Glomerular visceral epithelial cell (primary cell): ENCODE results near the gene DDX46.
"Not testable (repeated sequence)": the region's sequence is repeated elsewhere in the genome, so short reads cannot be mapped to it uniquely, and the experiment has no call there.

Source experiments
- DNase-seq: peaks from one replicate; pipeline ENCODE4 v3.0.0-alpha.2; 2016; ENCODE audit errors: extremely low spot score

The DDX46 gene

DNA sequence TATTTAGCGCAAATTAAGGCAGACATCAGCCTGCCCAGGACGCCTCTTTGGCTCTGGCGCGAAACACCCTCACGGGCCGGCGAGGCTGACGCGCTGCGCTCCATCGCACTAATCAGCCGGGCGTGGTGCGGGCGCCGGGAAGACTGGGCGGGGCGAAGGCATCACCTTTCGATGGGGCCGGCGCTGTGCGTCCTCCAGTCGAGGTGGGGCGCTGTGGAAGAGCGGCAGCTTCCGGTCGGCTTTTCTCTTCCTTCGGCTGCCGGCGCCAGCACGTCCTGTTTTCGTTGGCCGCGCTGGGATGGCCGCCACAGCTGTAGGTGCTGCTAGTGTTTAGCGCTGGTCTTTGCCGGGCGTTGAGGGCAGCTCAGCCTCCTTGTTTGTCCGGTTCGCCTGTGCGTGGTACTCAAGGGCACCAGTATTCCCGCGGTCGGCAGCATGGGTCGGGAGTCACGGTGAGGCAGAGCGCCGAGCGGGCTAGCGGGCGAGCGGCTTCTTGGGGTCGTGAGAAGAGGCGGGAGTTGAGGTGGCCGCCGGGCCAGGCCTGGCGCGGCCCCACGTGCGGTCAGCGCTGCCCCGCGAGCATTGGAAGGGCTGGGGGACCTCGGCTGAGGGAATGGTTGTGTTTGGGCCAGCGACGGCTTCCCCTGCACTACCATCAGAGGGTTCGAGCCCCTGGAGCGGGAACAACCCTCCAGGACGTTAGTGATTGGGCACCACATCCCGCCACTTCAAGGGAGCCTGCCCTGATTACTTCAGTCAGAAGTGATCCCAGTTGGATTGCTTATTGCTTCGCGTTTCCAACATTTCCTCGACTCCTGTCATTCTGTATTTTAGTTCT is at the start of gene DDX46:
DDX46 (plus strand) TSS at position 276 of the 838 bp plus-strand sequence; CDS start at position 436, 160 bp downstream.
- peak; percentile 97 for DNase-seq

- no peak for DNase-seq
Observed at GRCh38 chr5:134714120-134714519, 44.5 kb upstream of the DDX46 start.

GRCh38 chr5:134714541-134714940 is 44.0 kb upstream of the DDX46 start:
- no peak for DNase-seq

DNA sequence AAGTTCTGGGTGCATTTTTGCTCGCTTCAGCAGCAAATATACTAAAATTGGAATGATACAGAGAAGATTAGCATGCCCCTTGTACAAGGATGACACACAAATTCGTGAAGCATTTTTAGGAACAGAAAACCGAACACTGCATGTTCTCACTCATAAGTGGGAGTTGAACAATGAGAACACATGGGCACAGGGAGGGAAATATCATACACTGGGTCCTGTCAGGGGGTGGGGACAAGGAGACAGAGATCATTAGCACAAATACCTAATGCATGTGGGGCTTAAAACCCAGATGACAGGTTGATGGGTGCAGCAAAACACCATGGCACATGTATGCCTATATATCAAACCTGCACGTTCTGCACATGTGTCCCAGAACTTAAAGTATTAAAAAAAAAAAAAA is 43.1 kb upstream of the DDX46 start:
- DNase-seq: not testable (repeated sequence)

GRCh38 chr5:134724872-134725271 is 33.7 kb upstream of the DDX46 start:
- DNase-seq: no peak

DNA sequence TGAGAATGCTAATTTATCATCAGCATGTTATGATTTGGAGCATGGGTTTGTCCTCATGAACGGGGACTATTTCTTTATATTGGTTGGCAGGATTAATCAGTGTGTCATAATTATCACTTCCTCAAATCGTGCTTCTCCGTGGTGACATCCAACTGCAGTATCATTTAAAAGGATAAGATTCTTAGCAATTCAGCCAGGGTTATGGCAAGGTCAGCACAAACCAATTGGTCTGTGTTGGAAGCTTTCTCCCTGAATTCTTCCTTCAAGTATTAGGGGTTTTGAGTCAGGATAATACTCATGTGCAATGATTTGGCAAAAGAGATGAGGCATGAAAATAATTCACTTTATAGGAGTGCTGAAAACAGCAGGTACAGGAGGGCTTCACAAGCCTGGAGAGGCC is 25.8 kb upstream of the DDX46 start:
- DNase-seq: no peak

DNA sequence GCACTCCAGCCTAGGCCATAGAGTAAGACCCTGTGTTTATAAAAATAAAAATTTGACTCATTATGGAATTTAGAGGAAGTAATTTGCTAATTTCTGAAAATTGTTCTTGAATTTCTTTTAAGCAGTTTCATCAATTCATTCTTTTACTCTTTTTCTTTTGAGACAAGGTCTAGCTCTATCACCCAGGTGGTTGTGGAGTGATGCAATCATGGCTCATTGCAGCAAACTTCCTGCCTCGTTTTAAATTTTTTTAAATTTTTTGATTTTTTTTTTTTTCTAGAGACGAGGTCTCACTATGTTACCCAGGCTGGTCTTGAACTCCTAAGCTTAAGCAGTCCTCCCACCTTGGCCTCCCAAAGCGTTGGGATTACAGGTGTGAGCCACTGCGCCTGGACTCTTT is 23.3 kb upstream of the DDX46 start:
- no peak for DNase-seq

DNA sequence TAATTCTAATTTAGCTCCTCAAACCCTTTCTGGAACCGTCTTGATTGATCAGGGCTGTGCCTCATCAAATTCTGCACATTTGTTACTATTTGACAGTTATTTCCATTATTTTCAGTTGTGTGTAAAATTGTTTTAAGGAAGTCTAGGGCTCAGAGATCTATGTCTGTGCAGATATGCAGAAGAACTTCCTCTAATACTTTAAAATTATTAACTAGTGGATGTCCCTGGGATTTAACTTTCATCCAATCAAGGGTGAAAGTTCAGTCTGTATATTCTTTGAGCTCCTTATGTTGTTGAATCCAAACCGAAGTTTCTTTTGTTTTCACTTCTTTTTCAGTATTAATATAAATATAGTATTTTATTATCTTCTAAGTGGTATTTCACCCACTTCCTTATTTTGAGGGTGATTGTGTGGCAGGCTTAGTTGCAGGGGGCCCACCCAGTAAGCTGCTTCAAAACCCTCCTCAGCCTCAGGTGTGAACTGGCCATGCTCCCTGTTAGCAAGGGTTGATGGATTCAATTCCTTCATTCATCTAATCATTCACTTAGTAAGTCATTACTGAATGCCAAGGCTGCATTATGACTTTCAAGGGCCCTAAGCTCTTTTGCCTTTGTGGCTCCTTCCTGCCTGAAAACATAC is 22.3 kb upstream of the DDX46 start:
- no peak for DNase-seq

DNA sequence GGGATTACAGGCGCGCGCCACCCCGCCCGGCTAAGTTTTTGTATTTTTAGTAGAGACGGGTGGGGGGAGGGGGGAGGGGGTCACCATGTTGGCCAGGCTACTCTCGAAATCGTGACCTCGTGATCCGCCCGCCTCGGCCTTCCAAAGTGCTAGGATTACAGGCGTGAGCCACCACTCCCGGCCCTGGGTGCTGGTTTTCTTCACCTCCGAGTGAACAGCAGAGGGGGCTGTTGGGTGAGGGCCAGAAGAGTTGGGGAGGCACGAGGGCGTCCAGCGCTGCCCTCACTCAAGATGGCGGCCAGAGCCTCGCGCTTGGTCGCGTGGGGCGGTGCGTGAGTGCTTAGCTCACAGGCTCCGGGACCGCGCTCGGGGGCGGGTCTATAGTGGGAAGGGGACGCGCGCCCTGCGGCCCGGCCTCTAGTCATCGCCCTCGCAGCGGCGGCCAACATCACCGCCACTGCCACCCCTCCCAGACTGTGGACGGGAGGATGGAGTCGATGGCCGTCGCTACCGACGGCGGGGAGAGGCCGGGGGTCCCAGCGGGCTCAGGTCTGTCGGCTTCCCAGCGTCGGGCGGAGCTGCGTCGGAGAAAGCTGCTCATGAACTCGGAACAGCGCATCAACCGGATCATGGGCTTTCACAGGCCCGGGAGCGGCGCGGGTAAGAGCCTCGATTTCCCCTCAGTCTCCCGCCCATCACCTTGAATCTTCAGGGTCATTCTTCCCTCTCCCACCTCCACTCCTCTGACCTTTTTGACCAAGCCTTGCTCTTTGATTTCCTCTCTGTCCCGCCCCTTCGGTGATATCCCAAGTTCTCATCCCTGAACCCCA is 20.2 kb upstream of the DDX46 start, which contains the start of gene CAMLG:
CAMLG (plus strand) TSS at position 416 of the 830 bp plus-strand sequence; CDS start at position 489, 73 bp downstream.
- DNase-seq: peak; percentile 98

GRCh38 chr5:134738963-134739661 is 19.5 kb upstream of the DDX46 start:
- peak; percentile 55 for DNase-seq

DNA sequence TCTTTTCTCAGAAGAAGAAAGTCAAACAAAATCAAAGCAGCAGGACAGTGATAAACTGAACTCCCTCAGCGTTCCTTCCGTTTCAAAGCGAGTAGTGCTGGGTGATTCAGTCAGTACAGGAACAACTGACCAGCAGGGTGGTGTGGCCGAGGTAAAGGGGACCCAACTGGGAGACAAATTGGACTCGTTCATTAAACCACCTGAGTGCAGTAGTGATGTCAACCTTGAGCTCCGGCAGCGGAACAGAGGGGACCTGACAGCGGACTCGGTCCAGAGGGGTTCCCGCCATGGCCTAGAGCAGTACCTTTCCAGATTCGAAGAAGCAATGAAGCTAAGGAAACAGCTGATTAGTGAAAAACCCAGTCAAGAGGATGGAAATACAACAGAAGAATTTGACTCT is 17.5 kb upstream of the DDX46 start:
- no peak for DNase-seq

GRCh38 chr5:134742134-134742533 is 16.4 kb upstream of the DDX46 start:
- no peak for DNase-seq

DNA sequence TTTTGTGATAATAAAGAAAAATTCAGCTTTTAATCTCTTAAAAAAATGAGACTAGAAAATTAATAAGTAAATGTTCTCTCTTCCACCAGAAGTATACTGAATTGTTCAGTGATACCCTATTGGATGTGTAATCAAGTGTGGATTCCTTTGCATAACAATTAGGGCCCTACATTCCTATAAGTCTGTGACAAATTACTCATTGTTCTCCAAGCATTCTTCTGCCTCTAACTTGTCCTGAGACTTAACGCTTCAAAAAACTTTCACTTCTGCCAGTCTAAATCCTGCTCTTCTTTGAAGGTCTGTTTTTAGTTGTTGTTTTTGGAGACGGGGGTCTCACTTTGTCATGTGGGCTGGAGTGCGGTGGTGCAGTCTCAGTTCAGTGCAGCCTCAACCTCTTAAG is 9.2 kb upstream of the DDX46 start:
- DNase-seq: peak; percentile 22

DNA sequence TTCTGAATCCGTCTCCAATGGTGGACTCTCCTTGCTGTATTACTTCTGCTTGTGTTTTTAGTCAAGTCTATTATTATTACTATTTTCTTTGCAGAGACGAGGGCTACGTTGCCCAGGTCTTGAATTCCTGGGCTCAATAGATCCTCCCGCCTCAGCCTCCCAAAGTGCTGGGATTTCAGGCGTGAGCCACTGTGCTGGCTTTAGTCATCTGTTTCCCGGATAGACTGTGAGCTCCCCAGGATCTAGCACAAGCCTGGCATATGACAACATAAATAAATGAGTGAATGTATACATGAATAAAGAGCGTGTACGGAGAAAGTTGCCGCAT is 439 bp upstream of the DDX46 start:
- DNase-seq: no peak

DNA sequence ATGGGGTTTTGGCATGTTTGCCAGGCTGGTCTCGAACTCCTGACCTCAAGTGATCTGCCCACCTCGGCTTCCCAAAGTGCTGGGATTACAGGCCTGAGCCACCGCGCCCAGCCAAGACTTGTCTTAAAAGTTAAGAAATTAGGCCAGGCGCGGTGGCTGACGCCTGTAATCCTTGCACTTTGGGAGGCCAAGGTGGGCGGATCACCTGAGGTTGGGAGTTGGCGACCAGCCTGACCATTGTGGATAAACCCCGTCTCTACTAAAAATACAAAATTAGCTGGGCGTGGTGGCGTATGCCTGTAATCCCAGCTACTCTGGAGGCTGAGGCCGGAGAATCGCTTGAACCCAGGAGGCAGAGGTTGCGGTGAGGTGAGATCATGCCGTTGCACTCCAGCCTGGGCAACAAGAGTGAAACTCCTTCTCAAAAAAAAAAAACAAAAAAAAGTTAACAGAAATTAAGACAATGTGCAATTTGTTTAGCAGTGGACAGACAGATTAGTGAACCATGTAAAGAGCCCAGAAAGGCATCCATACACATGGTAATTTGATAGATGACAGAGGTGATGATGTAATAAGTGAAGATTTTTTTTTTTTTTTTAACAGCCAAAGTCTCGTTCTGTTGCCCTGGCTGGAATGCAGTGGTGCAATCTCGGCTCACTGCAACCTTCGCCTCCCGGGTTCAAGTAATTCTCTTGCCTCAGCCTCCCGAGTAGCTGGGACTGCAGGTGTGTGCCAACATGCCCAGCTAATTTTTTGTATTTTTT is 9.1 kb downstream of the DDX46 start:
- not testable (repeated sequence) for DNase-seq

- peak; percentile 35 for DNase-seq
Observed at GRCh38 chr5:134769206-134769605, 10.6 kb downstream of the DDX46 start.

GRCh38 chr5:134772461-134773125 is 14.0 kb downstream of the DDX46 start:
- no peak for DNase-seq

GRCh38 chr5:134777366-134777765 is 18.8 kb downstream of the DDX46 start:
- no peak for DNase-seq

GRCh38 chr5:134784241-134784920 is 25.8 kb downstream of the DDX46 start:
- no peak for DNase-seq
